ENCODE measurements around the gene NXPH3. TPM values are rescaled to one million over a fixed set of nuclear protein-coding genes. Genes with fewer than 3 reads are reported as not detected.
A peak's percentile ranks its signal among the peaks of the same experiment; 100 is the strongest.
"Not testable (repeated sequence)": the region's sequence is repeated elsewhere in the genome, so short reads cannot be mapped to it uniquely, and the experiment has no call there.

NXPH3 gene
- not detected in 2 replicates for total RNA-seq (2014; rRNA removed; shearing (Covaris generic))

DNA sequence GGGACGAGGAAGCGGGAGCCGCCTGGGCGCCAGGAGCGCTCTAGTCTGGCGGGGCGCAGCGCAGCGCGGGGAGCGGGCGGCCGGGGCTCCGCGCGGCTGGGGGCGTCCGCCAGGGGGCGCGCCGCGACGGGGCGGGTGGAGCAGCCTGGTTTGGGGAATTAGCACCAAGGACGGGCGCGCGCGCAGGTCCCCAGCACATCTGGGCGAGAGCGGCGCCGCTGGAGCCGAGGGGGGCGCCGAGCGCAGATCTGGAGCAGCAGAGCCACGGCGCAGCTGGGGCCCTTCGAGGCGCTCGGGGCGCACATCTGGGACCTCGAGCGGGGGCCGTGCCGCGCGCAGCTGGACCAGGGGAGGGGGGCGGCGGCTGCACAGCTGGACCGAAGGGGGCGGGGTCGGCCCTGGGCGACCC lies at the start of gene NXPH3:
NXPH3 (plus strand) TSS at position 193 of the 409 bp plus-strand sequence. CDS start 349 bp downstream, outside the sequence.
- DNase-seq (ENCODE audit: low spot score): peak; percentile 16

DNA sequence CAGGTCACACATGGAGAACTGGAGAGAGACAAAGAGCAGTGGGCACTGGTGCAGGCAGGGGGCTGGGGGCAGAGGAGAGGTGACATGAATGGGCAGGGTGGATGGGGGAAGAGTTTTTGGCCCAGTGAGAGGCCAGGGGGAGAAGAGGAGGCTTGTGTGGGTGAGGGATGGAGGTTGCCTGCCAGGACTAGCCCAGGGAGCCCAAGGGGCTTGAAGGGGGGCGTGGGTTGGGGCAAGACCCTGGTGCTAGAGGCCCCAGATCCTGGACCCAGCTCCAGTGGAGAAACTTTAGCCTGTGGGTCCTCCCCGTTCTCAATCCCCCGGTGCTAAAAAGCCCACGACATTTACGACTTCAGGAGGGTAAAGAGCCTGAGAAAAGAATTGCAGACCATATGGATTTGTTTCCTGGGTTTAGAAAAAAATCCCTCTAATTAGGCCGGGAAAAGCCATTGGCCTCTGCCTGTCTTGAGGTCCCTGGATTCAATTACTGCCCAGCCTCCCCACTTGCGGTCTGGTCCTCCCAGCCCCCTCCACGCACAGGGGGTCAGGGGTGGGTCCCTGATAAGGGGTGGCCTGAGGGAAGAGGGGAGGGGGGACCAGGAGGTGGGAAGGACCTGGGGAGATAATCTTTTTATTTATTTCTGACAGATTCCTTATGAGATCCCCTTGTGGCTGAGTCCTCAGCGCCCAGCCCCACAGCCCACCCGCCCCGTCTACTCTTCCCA lies 47.6 kb upstream of the NXPH3 start:
- no peak for DNase-seq (ENCODE audit: low spot score)

DNA sequence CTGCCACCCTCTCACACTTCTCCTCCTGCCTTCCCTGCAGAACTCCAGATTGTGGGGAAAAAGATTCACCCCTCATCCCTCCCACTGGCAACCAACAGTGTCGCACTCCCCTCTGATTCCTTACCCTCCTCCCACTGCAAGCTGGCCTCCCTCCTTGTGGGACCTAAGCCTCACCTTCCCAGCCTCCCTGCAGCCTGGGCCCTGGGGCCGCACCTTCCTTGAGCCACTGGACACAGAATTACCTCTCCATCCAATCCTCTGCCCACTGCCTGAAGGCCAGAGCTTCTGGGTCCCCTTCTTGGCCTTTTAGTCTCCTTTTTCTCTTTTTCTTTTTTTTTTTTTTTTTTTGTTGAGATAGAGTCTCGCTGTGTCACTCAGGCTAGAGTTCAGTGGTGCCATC lies 46.7 kb upstream of the NXPH3 start:
- DNase-seq (ENCODE audit: low spot score): no peak

DNA sequence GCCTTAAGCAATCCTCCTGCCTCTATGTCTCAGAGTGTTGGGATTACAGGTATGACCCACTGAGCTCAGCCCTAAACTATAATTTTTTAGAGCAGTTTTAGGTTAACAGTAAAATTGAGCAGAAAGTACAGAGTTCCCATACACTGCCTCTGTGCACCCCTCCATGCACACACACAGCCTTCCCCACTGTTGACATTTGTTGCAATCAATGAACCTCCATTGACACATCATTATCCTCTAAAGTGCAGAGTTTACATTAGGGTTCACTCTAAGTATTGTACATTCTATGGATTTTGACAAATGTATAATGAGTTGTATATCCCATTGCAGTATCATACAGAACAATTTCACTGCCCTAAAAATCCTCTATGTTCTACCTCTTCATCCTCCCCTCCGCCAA lies 45.6 kb upstream of the NXPH3 start:
- no peak for DNase-seq (ENCODE audit: low spot score)

DNA sequence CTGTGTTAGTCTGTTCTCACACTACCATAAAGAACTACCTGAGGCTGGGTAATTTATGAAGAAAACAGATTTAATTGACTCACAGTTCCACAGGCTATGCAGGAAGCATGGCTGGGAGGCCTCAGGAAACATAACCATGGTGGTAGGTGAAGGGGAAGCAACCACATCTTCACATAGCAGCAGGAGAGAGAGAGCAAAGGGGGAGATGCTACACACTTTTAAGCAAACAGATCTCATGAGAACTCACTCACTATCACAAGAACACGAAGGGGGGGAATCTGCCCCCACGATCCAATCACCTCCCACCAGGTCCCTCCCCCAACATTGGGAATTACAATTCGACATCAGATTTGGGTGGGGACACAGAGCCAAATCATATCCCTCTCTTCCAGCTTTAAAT lies 31.8 kb upstream of the NXPH3 start:
- no peak for DNase-seq (ENCODE audit: low spot score)

DNA sequence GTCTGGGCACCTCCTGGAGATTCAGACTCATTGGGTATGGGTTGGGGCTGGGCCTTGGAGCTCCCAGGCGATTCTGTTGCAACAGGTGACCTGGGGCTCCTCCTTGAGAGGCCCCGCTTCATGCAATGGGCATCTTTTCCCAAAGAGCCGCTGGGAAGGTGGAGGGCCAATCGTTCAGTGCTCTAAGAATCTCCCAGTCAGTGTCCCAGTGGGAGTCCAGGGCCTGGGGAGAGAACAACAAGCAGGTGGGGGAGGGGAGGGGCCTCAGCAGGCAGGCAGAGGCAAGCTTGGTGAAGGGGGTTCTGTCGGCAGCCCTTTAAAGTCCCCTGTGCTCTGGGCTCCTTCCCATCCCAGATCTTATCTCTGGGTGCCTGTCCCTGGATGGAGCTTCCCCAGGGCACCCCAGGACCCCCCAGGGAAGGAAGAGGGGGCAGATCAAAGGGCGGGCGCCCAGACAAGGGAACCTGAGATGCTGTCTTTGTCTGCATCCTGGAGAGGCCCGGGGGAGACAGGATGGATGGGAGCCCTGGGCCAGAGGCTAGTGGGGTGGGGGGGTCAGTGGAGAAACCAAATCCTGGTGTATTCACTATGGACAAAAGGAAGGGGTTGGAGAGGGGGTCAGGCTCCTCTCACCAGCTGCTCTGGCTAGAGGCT lies 30.5 kb upstream of the NXPH3 start:
- DNase-seq (ENCODE audit: low spot score): no peak

DNA sequence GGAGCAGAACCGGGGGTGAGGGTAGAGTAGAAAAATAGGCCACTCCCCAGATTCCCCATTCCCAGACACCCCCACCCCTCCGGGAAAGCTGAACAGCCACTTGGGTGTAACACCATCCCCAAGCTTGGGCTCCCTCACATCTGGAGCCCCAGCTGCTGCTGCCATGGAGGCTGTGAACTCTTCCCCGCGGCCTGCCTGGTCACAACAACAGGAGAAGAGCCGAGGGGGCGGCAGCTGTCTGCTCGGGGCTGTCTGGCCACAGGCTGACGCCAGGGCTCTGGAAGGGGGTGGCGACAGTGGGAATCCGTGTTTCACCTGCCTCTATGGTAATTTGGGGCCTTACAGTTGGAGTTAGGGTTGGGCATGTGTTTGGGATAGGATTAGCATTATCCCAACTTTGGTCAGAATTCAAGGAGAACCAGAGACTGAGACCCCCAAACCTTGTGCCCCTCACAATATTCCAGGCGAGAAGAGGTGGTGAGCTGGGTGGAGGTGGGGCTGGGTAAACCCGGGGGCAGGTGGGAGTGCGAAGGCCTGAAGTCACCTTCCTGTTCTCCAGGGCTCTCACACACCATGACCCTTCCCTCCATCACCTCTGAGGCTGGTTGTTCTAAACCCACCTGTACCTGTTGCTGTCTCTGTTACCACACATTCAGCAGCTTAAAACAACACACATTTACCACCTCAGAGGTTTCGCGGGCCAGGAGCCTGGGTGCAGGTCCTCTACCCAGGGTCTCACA lies 29.7 kb upstream of the NXPH3 start:
- DNase-seq (ENCODE audit: low spot score): no peak

DNA sequence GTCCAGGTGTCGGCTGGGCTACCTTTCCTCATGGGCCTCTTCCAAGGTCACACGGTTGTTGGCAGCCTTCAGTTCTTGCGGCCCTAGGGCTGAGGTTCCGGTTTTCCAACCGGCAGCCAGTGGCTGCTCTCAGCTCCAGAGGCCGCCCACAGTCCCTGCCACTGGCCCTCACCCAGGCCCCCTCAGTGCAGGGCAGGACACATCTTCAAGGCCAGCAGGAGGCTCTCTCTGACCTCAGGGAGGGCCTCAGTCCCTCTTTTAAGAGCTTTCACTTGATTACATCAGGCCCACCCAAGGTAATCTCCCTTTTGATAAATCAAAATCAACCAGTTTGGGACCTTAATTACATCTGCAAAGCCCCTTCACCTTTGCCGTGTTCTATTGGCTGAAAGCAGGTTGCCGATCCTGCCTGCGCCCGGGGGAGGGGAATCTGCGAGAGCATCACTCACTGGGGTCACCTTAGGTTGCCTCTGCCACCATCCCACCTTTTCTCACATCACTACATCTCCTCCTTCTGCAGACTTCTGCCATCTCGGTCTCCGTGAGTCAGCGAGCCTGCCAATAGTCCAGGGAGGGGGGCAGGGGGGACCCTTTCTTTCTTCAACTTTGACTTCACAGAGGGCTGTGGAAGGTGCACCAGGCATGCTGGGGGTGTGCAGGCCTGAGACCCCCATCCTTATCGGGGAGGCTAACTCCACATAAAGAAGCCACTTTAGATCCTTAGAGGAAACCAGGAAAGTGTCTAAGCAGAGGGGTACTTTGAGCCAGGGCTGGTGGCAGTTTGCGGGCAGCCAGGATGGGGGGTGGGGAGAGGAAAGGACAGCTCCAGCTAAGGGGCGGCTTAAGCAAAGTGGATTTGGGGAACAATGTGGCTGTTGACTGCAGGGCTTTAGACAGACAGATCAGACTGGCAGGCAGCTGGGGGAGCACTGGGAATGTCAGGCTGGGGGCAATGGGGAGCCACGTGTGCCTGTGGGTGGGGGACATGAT lies 28.8 kb upstream of the NXPH3 start:
- no peak for DNase-seq (ENCODE audit: low spot score)

DNA sequence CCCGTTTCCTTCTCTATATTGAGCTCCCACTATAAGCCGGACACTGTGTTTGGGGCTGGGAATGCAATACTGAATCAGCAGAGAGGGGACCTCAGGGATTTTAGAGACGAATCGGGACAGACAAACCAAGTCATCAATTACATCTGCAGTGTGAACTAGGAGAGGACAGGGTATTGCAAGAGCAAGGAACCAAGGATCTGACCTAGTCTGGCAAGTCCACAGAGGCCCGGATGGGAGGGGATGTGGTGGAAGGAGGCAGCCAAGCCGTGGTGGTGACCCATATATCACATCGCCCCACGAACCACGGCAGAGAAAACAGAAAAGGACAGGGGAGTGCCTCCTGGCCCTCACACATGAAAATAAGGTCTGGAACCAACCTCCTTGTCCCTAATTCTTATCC lies 28.1 kb upstream of the NXPH3 start:
- DNase-seq (ENCODE audit: low spot score): no peak

DNA sequence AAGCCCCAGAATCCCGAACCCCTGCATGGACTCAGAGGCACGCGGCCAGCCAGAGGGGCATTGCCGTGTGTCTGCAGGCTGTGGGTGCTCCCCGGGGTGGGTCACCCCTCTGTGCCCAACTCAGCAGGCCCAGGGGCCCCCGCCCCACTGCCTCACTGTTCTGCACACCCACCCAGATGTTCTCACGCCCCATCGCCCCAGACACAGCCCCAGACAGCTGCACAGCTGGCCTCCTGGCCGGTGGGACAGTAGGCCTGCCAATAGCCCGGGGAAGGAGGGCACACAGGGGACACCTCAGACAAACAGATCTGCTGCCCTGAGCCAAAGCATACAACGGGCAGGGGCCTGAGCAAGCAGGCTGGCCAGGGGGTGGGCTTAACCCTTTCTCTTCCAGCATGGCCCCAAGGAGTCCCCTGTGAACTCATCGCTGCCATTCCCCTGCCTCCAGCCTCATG lies 27.6 kb upstream of the NXPH3 start:
- DNase-seq (ENCODE audit: low spot score): no peak

DNA sequence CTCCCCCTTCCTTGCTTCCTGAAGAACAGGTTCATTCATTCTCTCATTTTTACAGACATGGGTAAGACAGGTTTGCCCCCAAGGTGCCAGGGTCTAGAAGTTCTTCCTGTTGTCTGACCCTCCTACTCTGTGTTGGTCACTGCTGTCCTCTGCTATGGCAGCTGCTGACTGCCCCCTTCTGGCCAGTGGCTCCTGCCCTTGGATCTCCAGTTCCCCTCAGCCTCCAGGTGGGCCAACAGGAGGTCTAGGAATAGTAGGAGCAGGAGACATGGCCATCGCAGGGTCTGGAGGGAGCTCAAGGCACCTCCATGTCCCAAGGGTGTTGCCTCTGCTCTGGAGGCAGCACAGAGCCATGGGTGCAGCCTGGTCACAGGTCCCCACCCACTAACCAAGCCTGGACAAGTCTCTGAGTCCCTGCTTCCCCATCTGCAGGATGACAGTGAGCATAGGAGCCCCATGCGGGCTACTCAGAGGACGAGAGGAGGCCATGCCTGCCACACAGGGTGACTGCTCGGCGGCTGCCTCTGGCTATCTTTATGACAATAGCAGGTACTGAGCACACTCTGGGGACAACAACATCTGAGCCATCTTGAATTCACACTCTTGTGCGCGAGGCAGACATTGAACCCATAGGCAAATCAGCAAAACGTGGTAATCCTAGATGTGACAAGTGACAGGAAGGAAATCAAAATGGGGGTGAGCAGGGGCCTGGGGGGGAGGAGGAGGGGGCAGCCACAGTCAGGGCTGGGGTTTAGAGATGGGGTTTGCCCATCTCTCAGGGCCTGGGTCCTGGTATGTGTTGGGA lies 27.0 kb upstream of the NXPH3 start:
- peak; percentile 38 for DNase-seq (ENCODE audit: low spot score)

DNA sequence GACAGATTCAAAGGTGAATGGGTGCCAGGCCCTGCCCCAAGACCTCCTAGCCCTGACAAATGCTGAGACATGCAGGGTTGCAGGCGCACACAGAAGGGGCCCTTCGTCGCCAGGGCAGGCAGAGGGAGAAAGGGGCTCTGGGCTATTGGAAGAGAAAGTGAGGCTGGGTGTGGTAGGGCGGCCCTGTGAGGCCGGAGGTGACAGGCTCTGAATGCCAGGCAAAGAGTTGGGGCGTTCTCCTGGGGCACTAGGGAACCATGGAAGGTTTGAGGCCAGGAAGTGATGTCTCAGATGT lies 26.4 kb upstream of the NXPH3 start:
- DNase-seq (ENCODE audit: low spot score): no peak

DNA sequence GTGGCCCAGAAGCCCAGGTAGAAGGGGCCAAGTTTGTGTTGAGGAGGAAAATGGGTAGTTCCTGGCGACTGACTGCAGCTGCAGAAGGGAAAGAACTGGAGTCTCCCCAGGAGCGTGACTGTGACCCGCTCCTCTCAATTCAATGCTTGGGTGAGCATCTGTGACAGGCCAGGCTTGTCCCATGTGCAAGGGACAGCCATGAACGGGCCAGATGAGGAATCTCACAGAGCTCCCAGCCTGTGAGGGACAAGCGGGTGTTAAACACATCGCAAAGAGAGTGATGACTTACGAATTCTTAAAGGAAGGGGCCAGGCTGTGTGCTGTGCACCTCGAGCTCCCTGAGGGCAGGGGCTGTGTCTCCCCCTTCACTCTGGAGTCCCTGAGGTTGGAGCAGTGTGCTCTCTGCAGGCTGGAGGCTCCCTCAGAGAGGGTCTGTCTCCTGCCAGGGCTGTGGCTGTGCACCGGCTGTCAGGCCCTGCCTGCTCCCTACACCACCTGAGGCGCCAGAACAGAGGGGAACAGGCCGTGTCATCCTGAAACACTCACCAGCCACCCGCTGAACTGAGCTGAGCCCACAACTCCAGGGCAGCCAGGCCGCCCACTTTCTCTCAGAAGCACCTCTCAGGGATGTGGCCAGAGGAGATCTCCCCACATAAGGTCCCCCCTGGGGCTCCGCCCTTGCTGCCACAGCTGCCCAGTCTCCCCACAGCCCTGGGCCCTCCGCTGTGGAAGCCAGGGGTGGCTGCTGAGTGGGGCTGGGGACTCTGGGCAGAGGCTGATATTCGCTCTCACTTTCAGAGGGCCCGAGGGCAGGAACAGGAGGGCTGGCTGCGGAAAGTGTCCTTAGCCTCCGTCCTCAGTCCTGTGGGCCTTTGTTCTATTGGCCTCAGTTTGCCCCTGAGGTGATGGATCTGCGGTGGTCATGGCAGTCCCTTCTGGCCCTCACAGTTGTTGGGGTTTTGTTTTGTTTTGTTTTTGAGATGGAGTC lies 25.7 kb upstream of the NXPH3 start:
- no peak for DNase-seq (ENCODE audit: low spot score)

DNA sequence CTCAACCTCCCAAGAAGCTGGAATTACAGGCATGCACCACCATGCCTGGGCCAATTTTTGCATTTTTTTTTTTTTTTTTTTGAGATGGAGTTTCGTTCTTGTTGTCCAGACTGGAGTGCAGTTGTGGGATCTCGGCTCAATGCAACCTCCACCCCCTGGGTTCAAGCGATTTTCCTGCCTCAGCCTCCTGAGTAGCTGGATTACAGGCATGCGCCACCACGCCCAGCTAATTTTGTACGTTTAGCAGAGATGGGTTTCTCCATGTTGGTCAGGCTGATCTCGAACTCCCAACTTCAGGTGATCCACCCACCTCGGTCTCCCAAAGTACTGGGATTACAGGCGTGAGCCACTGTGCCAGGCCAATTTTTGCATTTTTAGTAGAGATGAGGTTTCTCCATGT lies 24.9 kb upstream of the NXPH3 start:
- not testable (repeated sequence) for DNase-seq (ENCODE audit: low spot score)

DNA sequence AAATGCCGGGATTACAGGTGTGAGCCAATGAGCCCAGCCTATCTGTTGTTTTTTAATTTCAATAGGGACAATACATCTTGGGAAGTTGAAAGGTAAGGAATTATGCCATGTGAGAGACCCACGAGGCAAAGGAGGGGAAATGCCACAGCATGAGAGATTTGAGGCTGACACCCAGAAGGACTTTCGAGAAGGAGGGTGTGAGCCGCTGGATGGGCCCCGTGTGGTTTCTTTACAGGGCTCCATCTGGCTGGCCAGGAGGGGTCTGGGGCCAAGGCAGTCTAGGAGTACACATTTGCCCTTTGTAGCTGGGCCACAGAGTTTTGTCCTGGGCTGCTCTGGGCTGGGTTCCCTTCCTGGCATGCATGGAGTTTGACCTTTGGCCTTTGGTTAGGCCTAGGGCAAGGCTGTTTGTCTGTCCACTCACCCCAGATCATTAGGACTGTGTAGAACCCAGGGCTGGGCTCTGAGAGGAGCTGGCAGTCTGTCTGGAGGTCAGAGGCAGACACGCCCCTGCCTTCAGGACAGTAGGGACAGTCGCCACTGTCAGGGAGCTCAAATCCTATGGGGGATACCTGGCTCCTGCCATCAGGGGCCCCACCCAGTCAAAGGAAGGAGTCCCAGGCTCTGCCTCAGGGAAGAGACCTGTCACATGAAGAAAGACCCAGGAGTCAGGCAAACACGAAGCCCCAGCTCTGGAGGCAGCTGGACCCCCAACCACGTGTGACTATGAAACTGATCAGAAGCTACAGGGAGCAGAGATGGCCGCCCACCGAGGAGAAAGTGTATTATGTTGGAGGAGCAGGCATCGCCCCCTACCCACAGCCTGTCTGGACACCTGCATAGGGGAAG lies 24.2 kb upstream of the NXPH3 start:
- DNase-seq (ENCODE audit: low spot score): no peak

DNA sequence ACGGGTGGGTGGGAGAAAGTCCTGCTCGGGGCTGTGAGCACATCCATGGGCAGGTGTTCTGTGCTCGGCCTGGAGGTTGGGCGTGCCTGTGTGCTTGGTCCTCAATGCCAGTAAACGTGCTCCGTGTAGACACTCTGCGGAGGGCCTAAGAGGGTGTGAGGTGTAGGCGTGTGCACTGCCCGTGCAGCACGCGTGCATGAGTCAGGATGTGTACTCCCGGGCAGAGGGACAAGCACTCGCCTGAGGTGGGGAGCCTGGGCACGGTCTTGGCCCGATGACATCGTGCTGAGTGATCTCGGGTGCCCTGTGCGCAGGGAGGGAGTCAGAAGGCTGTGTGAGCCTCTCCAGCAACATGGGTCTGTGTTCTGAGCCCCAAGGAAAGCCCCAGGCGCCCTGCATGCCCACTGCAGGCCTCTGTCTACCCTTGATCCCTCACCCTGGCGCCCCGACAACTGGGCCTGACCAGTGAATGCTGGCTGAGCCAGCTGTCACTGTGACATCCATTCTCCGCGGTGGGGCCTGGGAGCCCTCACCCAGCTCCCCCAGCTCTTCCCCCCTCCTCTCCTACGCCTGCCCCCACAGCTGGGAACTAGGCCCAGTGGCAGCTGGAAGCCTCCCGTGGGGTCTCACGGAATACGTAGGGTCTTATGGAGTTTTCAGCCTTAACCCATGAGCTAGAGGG lies 23.5 kb upstream of the NXPH3 start:
- DNase-seq (ENCODE audit: low spot score): no peak

DNA sequence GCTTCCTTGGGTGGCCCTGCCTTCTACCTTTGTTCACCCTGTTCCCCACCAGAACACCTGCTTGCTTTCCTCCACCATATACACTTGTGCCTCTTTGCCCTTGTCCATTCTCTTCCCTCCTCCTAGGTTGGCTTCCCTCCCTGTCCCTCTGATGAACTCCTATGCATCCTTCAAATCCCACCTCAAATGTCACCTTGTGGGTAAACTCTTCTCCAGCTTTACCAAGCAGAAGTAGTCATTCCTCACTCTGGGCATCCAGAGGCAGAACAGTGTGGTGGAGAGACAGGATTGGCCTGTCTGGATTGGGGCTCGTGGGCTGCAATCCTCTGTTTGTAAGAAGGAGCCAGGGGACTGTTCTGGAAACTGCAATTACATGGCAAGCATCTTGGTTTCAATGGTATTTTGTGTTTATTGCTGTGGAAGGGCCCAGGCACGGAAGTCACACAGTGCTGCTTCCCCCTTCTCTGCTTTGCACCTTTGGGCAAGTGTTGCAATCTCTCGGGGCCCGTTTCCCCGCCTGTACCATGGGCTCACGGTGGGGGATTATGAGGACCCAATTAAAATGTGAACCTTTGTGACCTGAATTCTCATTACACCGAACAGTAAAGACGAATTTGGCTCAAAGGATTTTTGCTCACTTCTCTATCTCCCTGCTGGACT lies 21.9 kb upstream of the NXPH3 start:
- no peak for DNase-seq (ENCODE audit: low spot score)
